KMS-11 (cell line): ENCODE measurements around the gene TRIM29.

Experiments used
- H2AFZ ChIP-seq: fragments of 200-600 bp; sonication (generic); 2 replicates; pipeline ENCODE4 v1.6.1; 2016; ENCODE audit warnings: antibody characterized with exemption, mixed run types, low read depth
- H3K27ac ChIP-seq: fragments of 200-600 bp; sonication (generic); 2 replicates; pipeline ENCODE4 v1.6.1; 2016; ENCODE audit warnings: mild to moderate bottlenecking, mixed run types
- H3K27me3 ChIP-seq: fragments of 200-600 bp; sonication (generic); 2 replicates; pipeline ENCODE4 v1.6.1; 2017; ENCODE audit warnings: mild to moderate bottlenecking, low read depth, mixed run types, moderate library complexity; ENCODE audit not compliant: insufficient read depth
- H3K36me3 ChIP-seq: fragments of 200-600 bp; sonication (generic); 2 replicates; pipeline ENCODE4 v1.6.1; 2017; ENCODE audit warnings: mild to moderate bottlenecking, mixed run types; ENCODE audit not compliant: insufficient read depth
- H3K4me1 ChIP-seq: fragments of 200-600 bp; sonication (generic); 2 replicates; pipeline ENCODE4 v1.6.1; 2016; ENCODE audit warnings: mild to moderate bottlenecking, low read depth, mixed run types; ENCODE audit not compliant: poor library complexity, severe bottlenecking
- H3K4me2 ChIP-seq: fragments of 200-600 bp; sonication (generic); 2 replicates; pipeline ENCODE4 v1.7.0; 2016; ENCODE audit warnings: mild to moderate bottlenecking, mixed run types
- H3K4me3 ChIP-seq: fragments of 200-600 bp; sonication (generic); IDR thresholded peaks from 2 replicates; pipeline ENCODE4 v1.6.1; 2017; ENCODE audit warnings: low read depth, low read length, mixed read lengths; ENCODE audit not compliant: insufficient read depth
- H3K79me2 ChIP-seq: fragments of 200-600 bp; sonication (generic); 2 replicates; pipeline ENCODE4 v1.6.1; 2016; ENCODE audit warnings: low read depth, mixed run types; ENCODE audit not compliant: insufficient read depth
- H3K9ac ChIP-seq: fragments of 200-600 bp; sonication (generic); 2 replicates; pipeline ENCODE4 v1.6.1; 2016; ENCODE audit warnings: mild to moderate bottlenecking, mixed run types
- H4K20me1 ChIP-seq: fragments of 200-600 bp; sonication (generic); 2 replicates; pipeline ENCODE4 v1.6.1; 2016; ENCODE audit warnings: mild to moderate bottlenecking, mixed run types; ENCODE audit not compliant: insufficient read depth
- CTCF ChIP-seq: fragments of 200-600 bp; sonication (generic); conservative IDR thresholded peaks from 2 replicates; pipeline ENCODE4 v1.6.1; 2017; ENCODE audit warnings: low read depth, mild to moderate bottlenecking, antibody characterized with exemption, low read length, moderate library complexity, mixed read lengths

Gene TRIM29

GRCh38 chr11:120091701-120092100, 46.2 kb downstream of the TRIM29 start:
- no peak for TF ChIP-seq CTCF
- Histone ChIP-seq H2AFZ (no peak overlapping the region), H4K20me1 (no peaks in the 10 kb centered on the region), H3K9ac (no peak overlapping the region), H3K4me2 (no peak overlapping the region), H3K27me3 (no peaks in the 10 kb centered on the region), H3K4me3 (no peak overlapping the region), H3K36me3 (no peaks in the 10 kb centered on the region), H3K27ac (no peak overlapping the region), H3K4me1 (no peaks in the 10 kb centered on the region), H3K79me2 (no peaks in the 10 kb centered on the region)

- Histone ChIP-seq H3K9ac (no peak overlapping the region), H3K4me1 (no peaks in the 10 kb centered on the region), H4K20me1 (no peaks in the 10 kb centered on the region), H2AFZ (no peak overlapping the region), H3K4me3 (no peak overlapping the region), H3K79me2 (no peaks in the 10 kb centered on the region), H3K27ac (no peak overlapping the region), H3K36me3 (no peaks in the 10 kb centered on the region), H3K4me2 (no peak overlapping the region), H3K27me3 (no peaks in the 10 kb centered on the region)
- TF ChIP-seq CTCF, result no peak
Measured at GRCh38 chr11:120091121-120091520, 46.8 kb downstream of the TRIM29 start.

GRCh38 chr11:120090411-120090810, 47.5 kb downstream of the TRIM29 start:
- Histone ChIP-seq H3K27ac (no peak overlapping the region), H3K4me2 (no peak overlapping the region), H3K79me2 (no peaks in the 10 kb centered on the region), H3K4me1 (no peaks in the 10 kb centered on the region), H2AFZ (no peak overlapping the region), H3K9ac (no peak overlapping the region), H3K27me3 (no peaks in the 10 kb centered on the region), H3K4me3 (no peak overlapping the region), H4K20me1 (no peaks in the 10 kb centered on the region), H3K36me3 (no peaks in the 10 kb centered on the region)
- no peak for TF ChIP-seq CTCF

- Histone ChIP-seq H3K4me1 (no peaks in the 10 kb centered on the region), H4K20me1 (no peaks in the 10 kb centered on the region), H3K27me3 (no peaks in the 10 kb centered on the region), H3K9ac (no peak overlapping the region), H3K79me2 (no peaks in the 10 kb centered on the region), H3K4me2 (no peak overlapping the region), H3K27ac (no peak overlapping the region), H3K36me3 (no peaks in the 10 kb centered on the region), H3K4me3 (no peak overlapping the region), H2AFZ (no peak overlapping the region)
- no peak for TF ChIP-seq CTCF
Measured at GRCh38 chr11:120089036-120090001, 48.6 kb downstream of the TRIM29 start.
